Activated naive CD4-positive, alpha-beta T cell treated with anti-CD3 and anti-CD28 coated beads, Interleukin-2, amount 50 U/mL, for 24 hours (primary cell): ENCODE data around the gene GPR87.
A peak's percentile ranks its signal among the peaks of the same experiment; 100 is the strongest.

Experiments used
- H3K27ac Mint-ChIP-seq: one replicate; pipeline ENCODE4 v1.8.0; 2021; ENCODE audit warnings: mild to moderate bottlenecking, mixed read lengths
- H3K27me3 Mint-ChIP-seq: one replicate; pipeline ENCODE4 v1.8.0; 2021; ENCODE audit warnings: mixed read lengths
- H3K36me3 Mint-ChIP-seq: one replicate; pipeline ENCODE4 v1.8.0; 2021; ENCODE audit warnings: mixed read lengths
- H3K4me1 Mint-ChIP-seq: one replicate; pipeline ENCODE4 v1.8.0; 2021; ENCODE audit warnings: mixed read lengths
- H3K4me3 Mint-ChIP-seq: one replicate; pipeline ENCODE4 v1.8.0; 2021; ENCODE audit warnings: mild to moderate bottlenecking, mixed read lengths
- H3K9me3 Mint-ChIP-seq: one replicate; pipeline ENCODE4 v1.8.0; 2021; ENCODE audit warnings: mixed read lengths

The GPR87 gene

GRCh38 chr3:151327571-151328198 lies 11.1 kb upstream of the GPR87 start:
- H3K27me3 Mint-ChIP-seq = peaks cover 14% of the 10 kb centered on the region
- H3K36me3 Mint-ChIP-seq = no peaks in the 10 kb centered on the region
- peaks cover 7% of the 10 kb centered on the region for H3K4me1 Mint-ChIP-seq
- no peaks in the 10 kb centered on the region for H3K9me3 Mint-ChIP-seq
- H3K4me3 Mint-ChIP-seq = no peak overlapping the region
- no peak overlapping the region for H3K27ac Mint-ChIP-seq

DNA sequence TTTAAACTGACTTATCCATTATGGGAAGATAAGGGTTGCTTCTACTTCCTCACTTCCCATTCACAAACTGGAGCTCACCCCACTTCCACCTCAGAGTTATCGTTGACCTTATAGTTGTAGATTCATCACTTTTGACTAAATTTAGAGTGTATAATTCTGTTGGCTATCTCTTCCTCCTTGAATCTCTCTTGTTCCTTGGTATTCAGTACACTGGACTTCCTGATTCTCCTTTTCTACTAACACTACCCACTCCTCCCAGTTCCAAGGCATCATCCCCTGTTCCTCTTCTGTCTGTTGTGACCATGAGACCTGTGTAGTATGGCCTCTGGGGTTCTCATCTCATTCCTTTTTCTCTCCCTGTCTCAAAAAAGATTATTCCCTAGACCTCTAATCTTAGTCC lies 5.9 kb upstream of the GPR87 start:
- Mint-ChIP-seq H3K4me3 (no peak overlapping the region), H3K27me3 (peaks cover 3% of the 10 kb centered on the region), H3K27ac (no peak overlapping the region), H3K4me1 (no peaks in the 10 kb centered on the region), H3K36me3 (no peaks in the 10 kb centered on the region), H3K9me3 (no peaks in the 10 kb centered on the region)

DNA sequence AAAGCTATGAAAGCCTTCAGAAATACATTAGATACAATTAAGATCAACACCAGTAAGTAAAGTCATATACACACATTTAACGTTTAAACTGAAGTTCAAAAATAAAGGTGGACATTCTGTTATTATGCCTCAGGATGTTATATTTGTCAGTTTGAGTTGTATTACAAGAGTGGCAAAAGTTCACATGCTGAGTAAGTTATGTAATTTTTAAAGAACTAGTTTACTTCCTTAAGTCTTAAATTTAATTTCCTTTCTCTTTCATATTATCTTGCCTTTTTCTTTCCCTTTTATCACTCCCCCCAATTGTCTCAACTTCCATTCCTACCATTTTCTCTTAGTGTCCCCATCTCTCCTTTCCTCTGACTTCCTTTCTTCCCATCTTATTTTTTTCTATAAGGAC lies 4.9 kb upstream of the GPR87 start:
- no peaks in the 10 kb centered on the region for H3K36me3 Mint-ChIP-seq
- H3K4me3 Mint-ChIP-seq = no peak overlapping the region
- no peaks in the 10 kb centered on the region for H3K9me3 Mint-ChIP-seq
- H3K27ac Mint-ChIP-seq = no peak overlapping the region
- peaks cover 3% of the 10 kb centered on the region for H3K27me3 Mint-ChIP-seq
- no peaks in the 10 kb centered on the region for H3K4me1 Mint-ChIP-seq

- H3K27me3 Mint-ChIP-seq = peaks cover 3% of the 10 kb centered on the region
- H3K9me3 Mint-ChIP-seq = no peaks in the 10 kb centered on the region
- no peaks in the 10 kb centered on the region for H3K36me3 Mint-ChIP-seq
- no peaks in the 10 kb centered on the region for H3K4me1 Mint-ChIP-seq
- H3K4me3 Mint-ChIP-seq = no peak overlapping the region
- H3K27ac Mint-ChIP-seq = no peak overlapping the region
Measured at GRCh38 chr3:151320131-151320530, 3.5 kb upstream of the GPR87 start.

DNA sequence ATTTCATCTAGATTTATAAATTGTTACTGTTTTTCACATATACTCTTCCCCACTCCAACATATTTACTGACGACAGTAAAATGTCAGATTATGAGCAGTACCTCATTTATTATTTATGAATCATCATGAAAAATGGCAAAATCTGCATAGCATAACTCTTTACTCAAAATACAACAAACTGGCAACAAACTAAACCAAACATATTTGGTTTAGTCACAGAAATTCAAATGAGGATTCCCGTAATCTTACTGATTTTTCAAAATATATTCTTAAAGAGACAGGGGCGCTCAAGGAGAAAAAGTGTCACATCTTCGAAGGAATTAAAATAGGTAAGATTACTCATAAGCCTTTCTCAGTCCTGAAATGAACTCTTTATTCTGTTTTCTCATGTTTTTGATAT lies 3.0 kb upstream of the GPR87 start:
- H3K4me1 Mint-ChIP-seq = no peaks in the 10 kb centered on the region
- H3K4me3 Mint-ChIP-seq = no peak overlapping the region
- no peaks in the 10 kb centered on the region for H3K36me3 Mint-ChIP-seq
- no peaks in the 10 kb centered on the region for H3K9me3 Mint-ChIP-seq
- H3K27ac Mint-ChIP-seq = no peak overlapping the region
- H3K27me3 Mint-ChIP-seq = peaks cover 3% of the 10 kb centered on the region

- no peaks in the 10 kb centered on the region for H3K4me1 Mint-ChIP-seq
- no peak overlapping the region for H3K4me3 Mint-ChIP-seq
- H3K9me3 Mint-ChIP-seq = no peaks in the 10 kb centered on the region
- H3K27me3 Mint-ChIP-seq = peaks cover 3% of the 10 kb centered on the region
- H3K27ac Mint-ChIP-seq = no peak overlapping the region
- no peaks in the 10 kb centered on the region for H3K36me3 Mint-ChIP-seq
Measured at GRCh38 chr3:151318991-151319390, 2.4 kb upstream of the GPR87 start.

DNA sequence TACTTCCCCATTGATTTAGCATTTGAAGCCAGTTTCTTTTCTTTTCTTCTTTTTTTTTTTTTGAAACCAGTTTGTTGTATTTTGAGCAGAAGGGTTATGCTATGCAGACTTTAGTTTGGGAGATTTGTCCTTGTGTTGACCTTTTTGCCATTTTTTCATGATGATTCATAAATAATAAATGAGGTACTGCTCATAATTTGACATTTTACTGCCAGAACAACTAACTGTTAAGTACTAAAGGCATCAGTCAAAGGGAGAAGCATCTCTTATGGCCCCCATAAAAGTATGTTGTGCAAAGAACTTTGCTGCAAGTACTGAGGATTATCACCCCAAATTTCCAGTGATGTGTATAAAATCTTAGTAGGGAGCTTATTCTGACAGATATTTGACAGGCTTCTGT lies 1.7 kb upstream of the GPR87 start:
- no peaks in the 10 kb centered on the region for H3K9me3 Mint-ChIP-seq
- H3K27ac Mint-ChIP-seq = no peak overlapping the region
- H3K4me3 Mint-ChIP-seq = no peak overlapping the region

GRCh38 chr3:151315846-151316245 lies 774 bp downstream of the GPR87 start:
- Mint-ChIP-seq H3K9me3 (no peaks in the 10 kb centered on the region), H3K36me3 (no peaks in the 10 kb centered on the region), H3K27ac (no peak overlapping the region), H3K27me3 (no peaks in the 10 kb centered on the region), H3K4me3 (no peak overlapping the region), H3K4me1 (no peaks in the 10 kb centered on the region)

More for the DNA sequence above, 1.7 kb upstream of the GPR87 start:
- H3K4me1 Mint-ChIP-seq = no peaks in the 10 kb centered on the region
- H3K36me3 Mint-ChIP-seq = no peaks in the 10 kb centered on the region
- H3K27me3 Mint-ChIP-seq = no peaks in the 10 kb centered on the region

- Mint-ChIP-seq H3K4me3 (no peak overlapping the region), H3K4me1 (no peaks in the 10 kb centered on the region), H3K9me3 (no peaks in the 10 kb centered on the region), H3K27me3 (no peaks in the 10 kb centered on the region), H3K27ac (no peak overlapping the region), H3K36me3 (no peaks in the 10 kb centered on the region)
Measured at GRCh38 chr3:151315136-151315535, 1.5 kb downstream of the GPR87 start.

DNA sequence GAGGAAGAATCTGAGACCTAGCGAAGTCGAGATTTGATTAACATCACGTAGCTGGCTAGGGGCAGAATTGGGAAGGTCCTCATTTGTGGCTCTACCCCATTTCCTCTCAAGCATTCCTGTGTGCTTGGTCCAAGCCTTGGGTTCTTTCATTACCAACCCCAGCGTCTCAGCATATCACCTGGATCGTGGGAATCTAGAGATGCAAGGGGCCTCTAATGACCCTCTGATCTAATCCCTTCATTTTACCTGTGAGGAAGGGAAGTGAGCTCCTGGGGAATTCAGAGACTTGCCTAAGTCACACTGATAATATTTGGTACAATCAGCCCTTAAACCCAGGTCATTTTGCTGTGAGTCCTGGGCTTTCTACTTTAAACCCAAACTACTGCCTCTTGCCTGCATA lies 2.0 kb downstream of the GPR87 start:
- H3K9me3 Mint-ChIP-seq = no peaks in the 10 kb centered on the region
- H3K4me3 Mint-ChIP-seq = no peak overlapping the region
- H3K27me3 Mint-ChIP-seq = no peaks in the 10 kb centered on the region
- no peaks in the 10 kb centered on the region for H3K4me1 Mint-ChIP-seq
- H3K36me3 Mint-ChIP-seq = no peaks in the 10 kb centered on the region
- no peak overlapping the region for H3K27ac Mint-ChIP-seq

GRCh38 chr3:151314137-151314536 lies 2.5 kb downstream of the GPR87 start:
- Mint-ChIP-seq H3K27ac (no peak overlapping the region), H3K4me3 (no peak overlapping the region), H3K9me3 (no peaks in the 10 kb centered on the region), H3K4me1 (no peaks in the 10 kb centered on the region), H3K27me3 (no peaks in the 10 kb centered on the region), H3K36me3 (no peaks in the 10 kb centered on the region)

DNA sequence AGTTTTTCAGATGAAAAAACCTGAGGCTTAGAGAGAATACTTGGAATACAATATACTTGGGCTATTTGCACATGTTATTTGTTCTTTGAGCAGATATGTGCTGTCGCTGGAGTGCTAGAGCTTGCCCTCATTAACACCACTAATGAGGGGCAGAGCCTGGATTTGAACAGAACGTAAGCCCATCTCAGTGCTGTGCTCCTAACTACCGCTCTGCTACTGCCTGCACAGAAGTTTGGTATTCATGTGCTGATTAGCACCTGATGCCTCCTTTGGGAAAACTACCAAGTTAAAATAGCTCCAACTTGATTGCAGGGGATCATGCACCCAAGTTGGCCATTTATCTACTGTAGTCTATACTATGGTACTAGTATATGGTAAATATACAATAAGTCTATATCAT lies 3.6 kb downstream of the GPR87 start:
- H3K36me3 Mint-ChIP-seq = no peaks in the 10 kb centered on the region
- peaks cover 1% of the 10 kb centered on the region for H3K4me1 Mint-ChIP-seq
- no peaks in the 10 kb centered on the region for H3K27me3 Mint-ChIP-seq
- no peak overlapping the region for H3K27ac Mint-ChIP-seq
- H3K4me3 Mint-ChIP-seq = no peak overlapping the region
- H3K9me3 Mint-ChIP-seq = no peaks in the 10 kb centered on the region

- H3K27ac Mint-ChIP-seq = no peak overlapping the region
- no peak overlapping the region for H3K4me3 Mint-ChIP-seq
- no peaks in the 10 kb centered on the region for H3K36me3 Mint-ChIP-seq
- no peaks in the 10 kb centered on the region for H3K27me3 Mint-ChIP-seq
- H3K4me1 Mint-ChIP-seq = peaks cover 24% of the 10 kb centered on the region
- H3K9me3 Mint-ChIP-seq = no peaks in the 10 kb centered on the region
Measured at GRCh38 chr3:151309566-151309965, 7.1 kb downstream of the GPR87 start.

- no peaks in the 10 kb centered on the region for H3K36me3 Mint-ChIP-seq
- H3K9me3 Mint-ChIP-seq = no peaks in the 10 kb centered on the region
- no peak overlapping the region for H3K27ac Mint-ChIP-seq
- no peak overlapping the region for H3K4me3 Mint-ChIP-seq
- peaks cover 28% of the 10 kb centered on the region for H3K4me1 Mint-ChIP-seq
- no peaks in the 10 kb centered on the region for H3K27me3 Mint-ChIP-seq
Measured at GRCh38 chr3:151307583-151308488, 8.8 kb downstream of the GPR87 start.

- no peaks in the 10 kb centered on the region for H3K9me3 Mint-ChIP-seq
- no peak overlapping the region for H3K4me3 Mint-ChIP-seq
- H3K36me3 Mint-ChIP-seq = no peaks in the 10 kb centered on the region
- no peak overlapping the region for H3K27ac Mint-ChIP-seq
- H3K4me1 Mint-ChIP-seq = peaks cover 28% of the 10 kb centered on the region
- H3K27me3 Mint-ChIP-seq = no peaks in the 10 kb centered on the region
Measured at GRCh38 chr3:151307131-151307530, 9.5 kb downstream of the GPR87 start.

- Mint-ChIP-seq H3K36me3 (no peaks in the 10 kb centered on the region), H3K4me3 (no peak overlapping the region), H3K27ac (peak overlapping the region; percentile 13), H3K9me3 (no peaks in the 10 kb centered on the region), H3K27me3 (no peaks in the 10 kb centered on the region), H3K4me1 (peaks cover 28% of the 10 kb centered on the region)
Measured at GRCh38 chr3:151306168-151306810, 10.3 kb downstream of the GPR87 start.
